Measurements from ENCODE around the gene ARHGEF5. TPM values are rescaled to one million over a fixed set of nuclear protein-coding genes. Genes with fewer than 3 reads are reported as not detected.

Gene ARHGEF5
- total RNA-seq, 1 donor from 2014 or later, result 35.9 TPM

- Mint-ChIP-seq H3K9me3 (no peaks in the 10 kb centered on the region), H3K27me3 (ENCODE audit: low read depth) (no peaks in the 10 kb centered on the region), H3K4me3 (no peak overlapping the region), H3K36me3 (peaks cover 5% of the 10 kb centered on the region), H3K27ac (peak overlapping the region; percentile 23), H3K4me1 (peaks cover 22% of the 10 kb centered on the region)
- no peak for DNase-seq (ENCODE audit: low spot score in 2 of 2, unreplicated experiment in 2 of 2)
- TF ChIP-seq CTCF (IDR thresholded peaks at IDR 0.05; ENCODE audit: unreplicated experiment), result no peak
These were observed 29.5 kb downstream of the ARHGEF5 start for GRCh38 chr7:144384555-144385245.

- no peaks in the 10 kb centered on the region for H3K9me3 Mint-ChIP-seq
- peak overlapping the region; percentile 65 for H3K27ac Mint-ChIP-seq
- peaks cover 27% of the 10 kb centered on the region for H3K4me1 Mint-ChIP-seq
- no peak overlapping the region for H3K4me3 Mint-ChIP-seq
- no peak for TF ChIP-seq CTCF (IDR thresholded peaks at IDR 0.05; ENCODE audit: unreplicated experiment)
- no peak for DNase-seq (ENCODE audit: low spot score in 2 of 2, unreplicated experiment in 2 of 2)
- no peaks in the 10 kb centered on the region for H3K27me3 Mint-ChIP-seq (ENCODE audit: low read depth)
- no peaks in the 10 kb centered on the region for H3K36me3 Mint-ChIP-seq
These were observed 31.5 kb downstream of the ARHGEF5 start for GRCh38 chr7:144386741-144387140.

GRCh38 chr7:144388950-144389349, 33.7 kb downstream of the ARHGEF5 start:
- Mint-ChIP-seq H3K27me3 (ENCODE audit: low read depth) (peaks cover 2% of the 10 kb centered on the region), H3K9me3 (no peaks in the 10 kb centered on the region), H3K4me3 (no peak overlapping the region), H3K4me1 (peaks cover 28% of the 10 kb centered on the region), H3K36me3 (no peaks in the 10 kb centered on the region), H3K27ac (no peak overlapping the region)
- no peak for DNase-seq (ENCODE audit: low spot score in 2 of 2, unreplicated experiment in 2 of 2)
- TF ChIP-seq CTCF (IDR thresholded peaks at IDR 0.05; ENCODE audit: unreplicated experiment), result no peak

GRCh38 chr7:144390481-144390880, 35.3 kb downstream of the ARHGEF5 start:
- Mint-ChIP-seq H3K4me1 (peaks cover 15% of the 10 kb centered on the region), H3K9me3 (no peaks in the 10 kb centered on the region), H3K36me3 (no peaks in the 10 kb centered on the region), H3K4me3 (no peak overlapping the region), H3K27ac (no peak overlapping the region), H3K27me3 (ENCODE audit: low read depth) (peaks cover 3% of the 10 kb centered on the region)
- TF ChIP-seq CTCF (IDR thresholded peaks at IDR 0.05; ENCODE audit: unreplicated experiment), result no peak
- DNase-seq (ENCODE audit: low spot score in 2 of 2, unreplicated experiment in 2 of 2), result no peak

GRCh38 chr7:144391014-144391413, 35.8 kb downstream of the ARHGEF5 start:
- Mint-ChIP-seq H3K36me3 (no peaks in the 10 kb centered on the region), H3K4me3 (no peak overlapping the region), H3K27ac (no peak overlapping the region), H3K4me1 (peaks cover 15% of the 10 kb centered on the region), H3K27me3 (ENCODE audit: low read depth) (peaks cover 3% of the 10 kb centered on the region), H3K9me3 (no peaks in the 10 kb centered on the region)
- no peak for DNase-seq (ENCODE audit: low spot score in 2 of 2, unreplicated experiment in 2 of 2)
- no peak for TF ChIP-seq CTCF (IDR thresholded peaks at IDR 0.05; ENCODE audit: unreplicated experiment)

All from mesothelial cell of epicardium (in vitro differentiated cells).